Endometrial microvascular endothelial cells (primary cell): ENCODE results near the gene RPS6KA2. TPM values are rescaled to one million over a fixed set of nuclear protein-coding genes. Genes with fewer than 3 reads are reported as not detected.
"Not testable (repeated sequence)": the region's sequence is repeated elsewhere in the genome, so short reads cannot be mapped to it uniquely, and the experiment has no call there.

Experiments used
- in situ Hi-C: cut with HindIII; loops from 2 replicates; pipeline ENCODE4 v1.10.0; 2017; ENCODE audit warnings: low sequenced_read_pairs, low pct_unique_long_range_greater_than_20kb; ENCODE audit errors: inconsistent ontology term
- total RNA-seq: library from RNA; depleted of rRNA; stranded (reverse); fragments of >200 nt; gene quantifications from one replicate; pipeline ENCODE4 v1.2.3, GENCODE V29; 2015; ENCODE audit errors: inconsistent ontology term

RPS6KA2 gene
- total RNA-seq, 1 donor from 2014 or later = 35.5 TPM

DNA sequence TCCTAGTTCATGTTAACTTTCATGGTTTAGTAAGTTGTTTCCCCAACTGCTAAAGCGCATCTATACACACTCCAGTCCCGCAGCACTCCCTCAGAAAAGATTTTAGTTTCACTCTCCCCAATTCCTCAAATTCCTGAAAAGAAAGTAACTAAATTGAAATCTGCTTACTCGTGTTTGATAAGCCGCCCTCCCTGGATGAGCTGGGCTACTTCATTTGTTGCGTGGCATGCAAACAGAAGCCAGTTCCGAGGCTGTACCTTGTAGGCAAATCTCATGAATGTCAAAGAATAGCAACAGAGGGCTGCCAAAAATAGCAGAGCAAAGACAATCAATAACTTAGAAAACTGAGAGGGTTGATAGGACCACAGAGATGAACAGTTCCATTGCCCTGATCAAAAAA is 261.2 kb downstream of the RPS6KA2 start:
- in situ Hi-C loops = no loop called here

DNA sequence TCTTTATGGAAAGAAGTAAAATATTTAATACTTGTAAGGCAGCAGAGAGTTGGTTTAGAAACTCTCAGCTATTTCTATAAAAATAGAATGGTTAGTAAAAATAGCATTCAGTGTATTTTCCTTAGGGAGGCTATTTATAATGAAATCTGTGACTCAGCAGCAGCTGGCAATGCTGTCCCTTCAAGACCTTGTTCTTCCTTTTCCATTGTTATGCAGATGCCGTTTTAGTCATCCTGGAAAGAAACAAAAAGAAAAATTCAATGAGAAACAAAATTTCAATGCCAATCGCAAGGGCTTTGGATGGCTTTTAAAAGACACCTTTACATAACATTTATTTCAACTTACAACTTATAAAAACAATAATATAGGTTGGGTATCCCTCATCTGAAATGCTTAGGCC is 261.8 kb downstream of the RPS6KA2 start:
- in situ Hi-C loops = no loop called here

DNA sequence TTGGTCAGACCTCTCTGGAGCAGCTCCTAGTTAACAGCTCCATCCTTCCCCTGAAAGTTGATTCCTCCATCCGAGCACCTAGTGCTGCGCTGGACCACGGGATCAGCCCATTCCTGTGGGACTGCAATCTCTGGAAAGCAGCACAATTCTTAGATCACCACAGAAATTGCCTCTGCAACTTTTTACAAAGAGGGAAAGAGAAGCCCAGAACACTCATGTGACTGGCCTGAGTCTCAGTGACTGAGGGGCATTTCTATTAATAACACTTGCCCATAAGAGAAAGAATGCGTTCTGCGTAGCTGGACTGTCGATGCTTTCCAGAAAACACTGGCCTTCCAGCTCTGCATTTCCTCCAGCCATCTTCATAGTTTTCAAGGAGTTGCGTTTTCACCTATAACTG is 262.6 kb downstream of the RPS6KA2 start:
- in situ Hi-C loops = no loop called here

DNA sequence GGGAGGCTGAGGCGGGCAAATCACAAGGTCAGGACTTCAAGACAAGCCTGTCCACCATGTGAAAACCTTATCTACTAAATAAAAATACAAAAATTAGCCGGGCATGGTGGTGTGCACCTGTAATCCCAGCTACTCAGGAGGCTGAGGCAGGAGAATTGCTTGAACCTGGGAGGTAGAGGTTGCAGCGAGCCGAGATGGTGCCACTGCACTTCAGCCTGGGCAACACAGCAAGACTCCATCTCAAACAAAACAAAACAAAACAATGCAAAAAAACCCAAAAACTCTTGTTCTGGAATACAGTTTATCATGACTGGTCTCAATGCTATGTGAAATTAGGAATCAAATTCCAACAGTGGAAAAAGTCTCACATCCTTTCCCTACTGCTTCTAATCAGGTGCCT is 264.6 kb downstream of the RPS6KA2 start:
- in situ Hi-C loops = not testable (repeated sequence)

DNA sequence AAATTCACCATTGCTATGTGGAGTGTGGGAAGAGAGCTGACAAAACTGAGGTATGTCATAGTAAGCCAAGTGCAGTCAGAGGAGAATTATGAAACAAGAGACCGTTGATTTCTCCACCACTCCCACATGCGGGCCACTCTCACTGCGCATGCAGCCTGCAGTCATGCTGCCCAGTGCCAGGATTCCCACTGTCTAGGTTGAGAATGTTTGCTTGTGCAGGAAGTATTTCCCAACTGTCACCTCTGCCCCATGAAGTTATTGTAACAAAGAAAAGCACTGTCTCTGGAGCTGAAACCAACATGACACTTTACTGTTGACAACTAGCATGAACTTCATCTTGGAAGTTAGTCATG is 266.0 kb downstream of the RPS6KA2 start:
- in situ Hi-C loops = no loop called here

DNA sequence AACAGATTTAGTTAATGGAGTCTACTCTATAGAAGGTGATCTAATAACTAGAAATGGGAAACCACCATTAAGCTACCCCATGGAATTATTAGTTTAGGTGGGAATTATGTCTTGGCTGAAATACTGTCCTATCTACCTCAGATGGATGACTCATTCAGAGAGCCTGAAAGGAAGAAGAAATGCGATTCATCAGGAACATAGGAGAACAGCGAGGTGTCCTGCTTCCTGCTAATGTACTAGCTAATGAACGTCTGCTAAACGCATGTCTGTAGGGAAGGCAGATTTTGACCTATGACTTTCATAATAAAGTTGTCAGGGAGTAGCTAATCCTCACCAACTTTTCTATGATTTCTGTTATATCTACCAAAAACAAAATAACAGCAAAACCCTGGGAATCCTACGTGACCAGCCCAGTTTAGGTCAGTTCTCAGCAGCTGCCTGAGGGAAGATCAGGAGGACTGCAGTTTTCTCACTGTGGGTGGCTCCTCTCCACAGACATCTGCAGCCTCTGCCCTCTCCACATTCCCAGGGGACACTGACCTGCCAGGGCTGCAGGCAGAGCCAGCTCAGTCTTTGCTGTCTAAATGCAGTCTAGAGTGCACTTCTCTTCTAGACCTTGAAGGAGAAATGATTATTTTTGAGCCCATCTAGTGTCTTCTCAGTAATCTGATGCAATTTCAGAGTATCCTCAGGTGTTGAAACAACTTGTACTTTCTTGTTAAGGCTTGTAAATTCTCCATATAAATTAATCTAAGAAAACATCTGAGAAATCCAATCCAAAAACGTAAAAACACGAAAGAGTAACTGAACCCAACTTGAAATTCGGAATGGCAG is 266.6 kb downstream of the RPS6KA2 start:
- in situ Hi-C loops = no loop called here

Other genes starting within 250 kb of the RPS6KA2 start
- gene MPC1, start 244.3 kb downstream of the RPS6KA2 start, total RNA-seq = 41.4 TPM
- 0.09 TPM for gene RAMACL, start 40.6 kb downstream of the RPS6KA2 start, total RNA-seq